Measurements from ENCODE around the gene IAPP. TPM values are rescaled to one million over a fixed set of nuclear protein-coding genes. Genes with fewer than 3 reads are reported as not detected.
"Not testable (repeated sequence)": the region's sequence is repeated elsewhere in the genome, so short reads cannot be mapped to it uniquely, and the experiment has no call there.

IAPP gene
- total RNA-seq, 4 donors from 2014 or later, result not detected

GRCh38 chr12:21353487-21353886 lies 19.2 kb upstream of the IAPP start:
- no peaks in the 10 kb centered on the region for H3K4me1 ChIP-seq
- no peaks in the 10 kb centered on the region for H3K27me3 ChIP-seq
- no peak overlapping the region for H3K27ac ChIP-seq
- intact Hi-C loops (cut with DNase I), result no loop called here
- TF ChIP-seq POLR2A (IDR thresholded peaks at IDR 0.05) (no peak), CTCF (IDR thresholded peaks at IDR 0.05) (no peak)
- no peaks in the 10 kb centered on the region for H3K36me3 ChIP-seq
- no peaks in the 10 kb centered on the region for H3K9me3 ChIP-seq
- WGBS, 2 donors, result 39 to 45% methylated on average over 1 of the region's 1 CpG
- H3K4me3 ChIP-seq, result no peak overlapping the region
- no peak for DNase-seq

DNA sequence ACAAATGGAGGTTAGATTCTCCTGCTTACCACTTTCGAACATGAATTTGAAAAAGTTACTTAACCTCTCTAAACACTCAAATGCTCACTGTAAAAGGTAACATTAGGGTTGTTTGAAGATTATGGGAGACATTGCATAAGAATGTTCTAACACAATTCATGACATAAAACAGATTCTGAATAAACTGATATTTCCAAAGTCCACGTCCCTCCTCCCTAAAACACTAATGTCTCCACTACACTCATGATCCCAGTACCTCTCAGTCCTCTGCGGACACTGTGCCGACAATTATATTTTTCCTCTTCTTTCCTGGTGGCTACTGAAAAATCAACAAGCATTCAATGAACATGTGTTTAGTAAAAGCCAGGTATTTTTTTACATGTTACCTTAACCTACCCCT lies 18.8 kb upstream of the IAPP start:
- WGBS, 2 donors, result 68 to 77% methylated on average over 4 of the region's 4 CpGs
- no peaks in the 10 kb centered on the region for H3K4me1 ChIP-seq
- H3K9me3 ChIP-seq, result no peaks in the 10 kb centered on the region
- H3K27me3 ChIP-seq, result no peaks in the 10 kb centered on the region
- TF ChIP-seq CTCF (IDR thresholded peaks at IDR 0.05), result no peak
- no peak for TF ChIP-seq POLR2A (IDR thresholded peaks at IDR 0.05)
- no peak for DNase-seq
- no peaks in the 10 kb centered on the region for H3K36me3 ChIP-seq
- intact Hi-C loops (cut with DNase I), result no loop called here
- H3K4me3 ChIP-seq, result no peak overlapping the region
- H3K27ac ChIP-seq, result no peak overlapping the region

GRCh38 chr12:21354641-21355040 lies 18.1 kb upstream of the IAPP start:
- intact Hi-C loops (cut with DNase I), result no loop called here
- no peak for DNase-seq
- no peak overlapping the region for H3K27ac ChIP-seq
- no peak overlapping the region for H3K4me3 ChIP-seq
- no peaks in the 10 kb centered on the region for H3K27me3 ChIP-seq
- no peaks in the 10 kb centered on the region for H3K9me3 ChIP-seq
- H3K4me1 ChIP-seq, result no peaks in the 10 kb centered on the region
- TF ChIP-seq POLR2A (IDR thresholded peaks at IDR 0.05), result no peak
- TF ChIP-seq CTCF (IDR thresholded peaks at IDR 0.05), result no peak
- no peaks in the 10 kb centered on the region for H3K36me3 ChIP-seq
- 70 to 79% methylated on average over 1 of the region's 1 CpG for WGBS, 2 donors

DNA sequence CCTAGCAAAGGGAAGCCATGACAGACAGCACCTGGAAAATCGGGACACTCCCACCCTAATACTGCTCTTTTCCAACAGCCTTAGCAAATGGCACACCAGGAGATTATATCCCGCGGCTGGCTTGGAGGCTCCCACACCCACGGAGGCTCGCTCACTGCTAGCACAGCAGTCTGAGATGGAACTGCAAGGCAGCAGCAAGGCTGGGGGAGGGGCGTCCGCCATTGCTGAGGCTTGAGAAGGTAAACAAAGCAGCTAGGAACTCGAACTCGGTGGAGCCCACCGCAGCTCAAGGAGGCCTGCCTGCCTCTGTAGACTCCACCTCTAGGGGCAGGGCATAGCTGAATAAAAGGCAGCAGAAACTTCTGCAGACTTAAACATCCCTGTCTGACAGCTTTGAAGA lies 12.1 kb upstream of the IAPP start:
- H3K27ac ChIP-seq; H3K9me3 ChIP-seq; H3K36me3 ChIP-seq; DNase-seq; H3K4me1 ChIP-seq; intact Hi-C loops (cut with DNase I); H3K27me3 ChIP-seq; H3K4me3 ChIP-seq: not testable (repeated sequence)
- WGBS, 2 donors, result 80 to 91% methylated on average over 4 to 10 of the region's 10 CpGs

- no peaks in the 10 kb centered on the region for H3K36me3 ChIP-seq
- no peaks in the 10 kb centered on the region for H3K9me3 ChIP-seq
- H3K27ac ChIP-seq, result no peak overlapping the region
- WGBS, 2 donors, result 39 to 44% methylated on average over 4 of the region's 4 CpGs
- DNase-seq, result no peak
- H3K27me3 ChIP-seq, result no peaks in the 10 kb centered on the region
- no peaks in the 10 kb centered on the region for H3K4me1 ChIP-seq
- intact Hi-C loops (cut with DNase I), result no loop called here
- no peak for TF ChIP-seq CTCF (IDR thresholded peaks at IDR 0.05)
- no peak for TF ChIP-seq POLR2A (IDR thresholded peaks at IDR 0.05)
- no peak overlapping the region for H3K4me3 ChIP-seq
These were observed 3.3 kb upstream of the IAPP start for GRCh38 chr12:21369141-21369980.
